OCI-LY3 (cell line): ENCODE results near the gene RPL38.

ENCODE experiments used
- H2AFZ ChIP-seq: fragments of 200-600, 300-600 bp; shearing (Covaris generic); 2 replicates; pipeline ENCODE4 v1.6.0; 2014; ENCODE audit warnings: antibody characterized with exemption, low read depth, low read length
- H3K27ac ChIP-seq: fragments of 200-600, 300-600 bp; sonication (generic); 2 replicates; pipeline ENCODE4 v1.5.1; 2014; ENCODE audit warnings: mild to moderate bottlenecking, low read length, moderate library complexity, mixed read lengths
- H3K27me3 ChIP-seq: fragments of 200-600, 300-600 bp; sonication (generic); 2 replicates; pipeline ENCODE4 v1.6.1; 2014; ENCODE audit warnings: low read depth, low read length, mixed read lengths
- H3K36me3 ChIP-seq: fragments of 200-600, 300-600 bp; sonication (generic); replicated peaks from 2 replicates; pipeline ENCODE3; 2014; ENCODE audit warnings: low read depth, low read length, mixed read lengths
- H3K4me1 ChIP-seq: fragments of 300-600, 200-600 bp; sonication (generic); 2 replicates; pipeline ENCODE4 v1.6.1; 2014; ENCODE audit warnings: low read length, mixed read lengths
- H3K4me2 ChIP-seq: fragments of 200-600, 300-600 bp; sonication (generic); 2 replicates; pipeline ENCODE4 v1.6.1; 2014; ENCODE audit warnings: low read length, mixed read lengths
- H3K4me3 ChIP-seq: fragments of 300-600, 200-600 bp; sonication (generic); 2 replicates; pipeline ENCODE4 v1.5.1; 2014; ENCODE audit warnings: antibody characterized with exemption, mild to moderate bottlenecking, low read length, moderate library complexity
- H3K79me2 ChIP-seq: fragments of 300-600, 200-600 bp; shearing (Covaris generic); 2 replicates; pipeline ENCODE4 v1.6.1; 2014; ENCODE audit warnings: mild to moderate bottlenecking, low read length, mixed read lengths
- H3K9ac ChIP-seq: fragments of 300-600, 200-600 bp; shearing (Covaris generic); 2 replicates; pipeline ENCODE4 v1.6.0; 2014; ENCODE audit warnings: mild to moderate bottlenecking, low read length, moderate library complexity
- H3K9me3 ChIP-seq: fragments of 200-600, 300-600 bp; shearing (Covaris generic); 2 replicates; pipeline ENCODE4 v1.6.1; 2014; ENCODE audit warnings: low read length, mixed read lengths; ENCODE audit not compliant: insufficient read depth
- H4K20me1 ChIP-seq: fragments of 200-600, 300-600 bp; sonication (generic); 2 replicates; pipeline ENCODE4 v1.6.1; 2016; ENCODE audit warnings: low read length, mixed read lengths; ENCODE audit not compliant: insufficient read depth
- CTCF ChIP-seq: fragments of 200-600, 300-600 bp; sonication (generic); IDR thresholded peaks from 2 replicates; pipeline ENCODE4 v1.5.1; 2014; ENCODE audit warnings: antibody characterized with exemption, low read length, low read depth
- EZH2phosphoT487 ChIP-seq: fragments of 200-600 bp; shearing (Covaris generic); IDR thresholded peaks from 2 replicates; pipeline ENCODE4 v1.6.1; 2018; ENCODE audit warnings: antibody characterized with exemption, mixed run types, low read depth

RPL38 gene

GRCh38 chr17:74158761-74159160 is 44.7 kb upstream of the RPL38 start:
- no peaks in the 10 kb centered on the region for H3K79me2 ChIP-seq
- no peaks in the 10 kb centered on the region for H4K20me1 ChIP-seq
- no peaks in the 10 kb centered on the region; the same call in 1 of the 2 replicates for H3K27me3 ChIP-seq
- no peak overlapping the region for H3K4me2 ChIP-seq
- H3K9ac ChIP-seq = no peak overlapping the region
- no peaks in the 10 kb centered on the region for H3K9me3 ChIP-seq
- H3K4me1 ChIP-seq = no peaks in the 10 kb centered on the region
- TF ChIP-seq CTCF (no peak), EZH2phosphoT487 (no peak)
- H3K4me3 ChIP-seq = no peak overlapping the region
- no peak overlapping the region for H3K27ac ChIP-seq
- H2AFZ ChIP-seq = no peak overlapping the region
- no peaks in the 10 kb centered on the region for H3K36me3 ChIP-seq

GRCh38 chr17:74159226-74159840 is 44.1 kb upstream of the RPL38 start:
- H3K9me3 ChIP-seq = no peaks in the 10 kb centered on the region
- no peaks in the 10 kb centered on the region for H3K36me3 ChIP-seq
- no peaks in the 10 kb centered on the region for H3K4me1 ChIP-seq
- TF ChIP-seq CTCF (no peak), EZH2phosphoT487 (no peak)
- no peak overlapping the region for H3K27ac ChIP-seq
- no peak overlapping the region for H3K4me3 ChIP-seq
- no peak overlapping the region for H2AFZ ChIP-seq
- no peaks in the 10 kb centered on the region; the same call in 1 of the 2 replicates for H3K27me3 ChIP-seq
- no peak overlapping the region for H3K4me2 ChIP-seq
- H3K79me2 ChIP-seq = no peaks in the 10 kb centered on the region
- no peak overlapping the region for H3K9ac ChIP-seq
- H4K20me1 ChIP-seq = no peaks in the 10 kb centered on the region

GRCh38 chr17:74160656-74161502 is 42.6 kb upstream of the RPL38 start:
- H2AFZ ChIP-seq = no peak overlapping the region
- no peaks in the 10 kb centered on the region for H3K4me1 ChIP-seq

More at GRCh38 chr17:74160656-74161502, 42.6 kb upstream of the RPL38 start:
- Histone ChIP-seq H3K36me3 (no peaks in the 10 kb centered on the region), H4K20me1 (no peaks in the 10 kb centered on the region), H3K79me2 (no peaks in the 10 kb centered on the region), H3K27me3 (no peaks in the 10 kb centered on the region; the same call in 1 of the 2 replicates), H3K27ac (no peak overlapping the region), H3K9ac (no peak overlapping the region), H3K4me2 (no peak overlapping the region), H3K9me3 (no peaks in the 10 kb centered on the region), H3K4me3 (no peak overlapping the region)
- TF ChIP-seq EZH2phosphoT487 (no peak), CTCF (no peak)
